HG03135 (cell line): ENCODE data around the gene LCN12.
"Not testable (repeated sequence)": the region's sequence is repeated elsewhere in the genome, so short reads cannot be mapped to it uniquely, and the experiment has no call there.

Source experiments
- ATAC-seq: cut with Tn5 transposase; IDR thresholded peaks from one replicate; pipeline ENCODE4 v1.9.1; 2021; ENCODE audit warnings: mild to moderate bottlenecking, moderate library complexity; ENCODE audit not compliant: unreplicated experiment

Gene LCN12

GRCh38 chr9:136985027-136985602 lies 33.0 kb downstream of the LCN12 start:
- ATAC-seq, result no peak

- no peak for ATAC-seq
Measured at GRCh38 chr9:136985853-136986252, 33.8 kb downstream of the LCN12 start.

- ATAC-seq, result no peak
Measured at GRCh38 chr9:136988872-136989271, 36.8 kb downstream of the LCN12 start.

- no peak for ATAC-seq
Measured at GRCh38 chr9:136990242-136990911, 38.3 kb downstream of the LCN12 start.

- ATAC-seq, result peak; percentile 71
Measured at GRCh38 chr9:136991993-136992818, 40.1 kb downstream of the LCN12 start, which contains the start of gene PAXX. TSS of gene PAXX (plus strand) at chr9:136992422. CDS start at chr9:136992444, 22 bp downstream.

- ATAC-seq, result peak; percentile 5
Measured at GRCh38 chr9:136992819-136993369, 40.8 kb downstream of the LCN12 start.

GRCh38 chr9:136994180-136994887 lies 42.3 kb downstream of the LCN12 start:
- no peak for ATAC-seq

GRCh38 chr9:136994888-136995230 lies 42.8 kb downstream of the LCN12 start:
- ATAC-seq, result no peak

GRCh38 chr9:136995362-136995761 lies 43.3 kb downstream of the LCN12 start:
- no peak for ATAC-seq

- ATAC-seq, result no peak
Measured at GRCh38 chr9:136995772-136996311, 43.8 kb downstream of the LCN12 start.

- ATAC-seq, result no peak
Measured at GRCh38 chr9:136996361-136997292, 44.6 kb downstream of the LCN12 start, which contains the start of gene CLIC3. TSS of gene CLIC3 (minus strand) at chr9:136996568. CDS start at chr9:136996543, 25 bp downstream.

- ATAC-seq, result no peak
Measured at GRCh38 chr9:136997371-136997770, 45.3 kb downstream of the LCN12 start.

GRCh38 chr9:136997830-136998234 lies 45.8 kb downstream of the LCN12 start:
- ATAC-seq, result no peak

GRCh38 chr9:137000177-137000930 lies 48.3 kb downstream of the LCN12 start:
- ATAC-seq, result peak; percentile 74

GRCh38 chr9:137001857-137002645 lies 50.0 kb downstream of the LCN12 start:
- ATAC-seq, result no peak

GRCh38 chr9:137002646-137003041 lies 50.6 kb downstream of the LCN12 start:
- ATAC-seq, result no peak

- not testable (repeated sequence) for ATAC-seq
Measured at GRCh38 chr9:137004285-137004684, 52.2 kb downstream of the LCN12 start.
